GM18511 (cell line): Measurements from ENCODE around the gene MAN2B1.
"Not testable (repeated sequence)": the region's sequence is repeated elsewhere in the genome, so short reads cannot be mapped to it uniquely, and the experiment has no call there.

Experiments
- ATAC-seq: cut with Tn5 transposase; IDR thresholded peaks from one replicate; pipeline ENCODE4 v1.9.1; 2021; ENCODE audit warnings: mild to moderate bottlenecking, moderate library complexity; ENCODE audit not compliant: unreplicated experiment

The MAN2B1 gene

DNA sequence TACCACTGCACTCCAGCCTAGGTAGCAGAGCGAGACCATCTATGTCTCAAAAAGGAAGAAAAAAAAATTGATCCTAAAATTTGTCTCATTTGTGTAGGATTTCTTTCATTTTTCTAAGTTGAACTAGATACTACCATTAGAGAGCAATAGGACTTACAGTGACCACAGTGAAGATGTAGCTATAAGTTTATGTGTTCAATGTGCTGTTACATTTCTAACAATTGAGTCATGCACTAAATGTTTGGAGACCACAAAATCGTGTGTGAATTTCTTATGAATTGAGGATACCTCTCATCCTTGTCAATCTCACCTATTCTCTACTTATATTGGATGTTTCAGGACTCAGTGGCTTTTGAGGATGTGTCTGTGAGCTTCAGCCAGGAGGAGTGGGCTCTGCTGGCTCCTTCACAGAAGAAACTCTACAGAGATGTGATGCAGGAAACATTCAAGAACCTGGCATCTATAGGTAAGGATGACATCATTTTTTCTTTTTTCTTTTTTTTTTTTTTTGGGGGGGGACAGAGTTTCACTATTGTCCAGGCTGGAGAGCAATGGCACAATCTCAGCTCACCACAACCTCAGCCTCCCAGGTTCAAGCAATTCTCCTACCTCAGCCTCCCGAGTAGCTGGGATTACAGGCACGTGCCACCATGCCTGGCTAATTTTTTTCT lies 43.0 kb downstream of the MAN2B1 start:
- ATAC-seq = no peak

DNA sequence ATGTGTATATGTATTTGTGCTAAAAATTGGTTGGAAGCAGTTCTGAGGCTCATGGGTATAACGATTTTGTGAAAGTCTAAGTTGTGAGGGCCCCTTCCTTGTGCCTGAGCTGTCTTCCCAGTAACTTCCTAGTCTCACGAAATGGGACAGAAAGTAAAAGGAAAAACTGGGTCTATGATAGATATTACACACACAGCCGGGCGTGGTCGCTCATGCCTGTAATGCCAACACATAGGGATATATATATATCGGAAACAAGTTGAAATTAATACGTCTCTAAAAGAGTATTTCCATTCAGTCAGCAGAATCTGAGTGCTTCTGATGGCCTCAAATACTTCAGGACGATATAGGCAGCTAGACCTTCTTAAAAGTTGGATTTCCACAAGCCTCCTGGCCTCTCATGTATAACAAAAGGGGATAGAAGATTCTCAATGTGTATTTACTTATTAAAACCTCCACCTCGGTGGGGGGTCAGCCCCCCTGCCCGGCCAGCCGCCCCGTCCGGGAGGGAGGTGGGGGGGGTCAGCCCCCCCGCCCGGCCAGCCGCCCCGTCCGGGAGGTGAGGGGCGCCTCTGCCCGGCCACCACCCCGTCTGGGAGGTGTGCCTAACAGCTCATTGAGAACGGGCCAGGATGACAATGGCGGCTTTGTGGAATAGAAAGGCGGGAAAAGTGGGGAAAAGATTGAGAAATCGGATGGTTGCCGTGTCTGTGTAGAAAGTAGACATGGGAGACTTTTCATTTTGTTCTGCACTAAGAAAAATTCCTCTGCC lies 45.1 kb downstream of the MAN2B1 start:
- ATAC-seq = not testable (repeated sequence)

DNA sequence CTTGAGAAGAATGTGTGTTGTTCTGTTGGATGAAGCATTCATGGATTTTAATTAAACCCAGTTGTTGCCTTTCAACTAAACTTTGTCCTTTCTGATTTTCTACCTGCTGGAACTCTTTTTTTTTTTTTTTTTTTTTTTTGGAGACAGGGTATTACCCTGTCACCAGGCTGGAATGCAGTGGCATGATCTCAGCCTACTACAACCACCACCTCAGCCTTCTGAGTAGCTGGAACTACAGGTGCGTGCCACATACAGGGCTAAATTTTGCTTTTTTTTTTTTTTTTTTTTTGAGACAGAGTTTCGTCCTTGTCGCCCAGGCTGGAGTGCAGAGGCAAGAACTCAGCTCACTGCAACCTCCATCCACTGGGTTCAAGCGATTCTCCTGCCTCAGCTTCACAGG lies 48.9 kb downstream of the MAN2B1 start:
- no peak for ATAC-seq

DNA sequence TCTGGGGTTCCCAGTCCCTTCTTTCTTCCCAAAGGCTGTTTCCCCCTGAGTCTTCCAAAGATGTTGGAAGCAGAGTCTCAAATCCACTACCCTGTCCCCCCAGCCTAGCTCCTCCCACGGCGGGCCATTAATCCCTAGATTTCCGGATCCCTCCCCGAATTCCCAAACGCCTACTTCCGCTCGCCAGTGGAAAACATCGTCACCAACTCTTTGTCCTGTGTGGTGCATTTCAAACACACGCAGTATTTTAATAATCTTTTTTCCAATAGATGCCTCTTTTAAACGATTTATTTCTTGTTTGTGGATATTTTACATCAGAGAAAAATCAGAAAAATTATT lies 55.2 kb downstream of the MAN2B1 start:
- ATAC-seq = no peak

DNA sequence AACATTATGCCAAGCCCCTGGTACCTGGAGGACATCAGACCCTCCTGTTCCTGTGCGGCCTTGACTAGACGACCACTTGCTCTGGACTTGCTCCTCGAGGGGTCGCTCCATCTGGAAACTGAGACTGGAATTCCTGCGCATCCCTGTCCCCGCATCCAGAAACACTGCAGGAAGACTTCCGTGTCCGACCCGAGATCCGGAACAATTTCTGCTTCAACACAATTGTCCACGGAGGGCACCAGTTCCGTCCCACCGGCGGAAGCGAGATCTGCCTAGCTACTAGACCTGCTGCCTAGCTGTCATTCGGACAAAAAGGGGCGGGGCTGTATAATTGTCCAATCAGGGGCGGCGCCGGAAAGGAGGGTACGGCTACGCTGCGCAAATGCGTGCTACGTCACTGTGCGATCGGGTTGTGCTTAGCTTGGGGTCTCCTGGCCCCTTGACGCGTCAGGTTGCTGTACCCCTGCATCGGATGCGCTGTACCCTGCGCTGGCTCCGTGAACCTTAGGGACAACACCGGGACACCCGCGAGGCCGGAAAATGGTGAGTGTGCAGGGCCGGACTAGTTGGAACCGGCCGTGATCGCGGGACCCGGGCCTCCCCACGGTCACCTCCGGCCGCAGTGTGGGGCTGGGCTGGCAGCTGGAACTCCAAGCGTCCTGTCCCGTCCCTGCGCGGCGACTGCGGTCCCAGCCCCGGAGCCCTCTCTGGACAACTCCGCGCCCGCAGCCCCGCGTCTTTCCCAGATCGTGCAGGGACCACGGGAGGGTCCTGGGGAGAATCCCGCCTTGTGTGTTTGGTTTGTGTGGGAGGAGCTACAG lies 55.8 kb downstream of the MAN2B1 start, which contains the start of the genes ZNF490 and ZNF791:
Gene ZNF490 (minus strand): TSS at position 274 of the 821 bp plus-strand sequence. CDS start 133 bp downstream, at position 141.
Gene ZNF791 (plus strand): TSS at position 381 of the 821 bp plus-strand sequence. CDS start 160 bp downstream, at position 541.
- peak; percentile 87 for ATAC-seq

DNA sequence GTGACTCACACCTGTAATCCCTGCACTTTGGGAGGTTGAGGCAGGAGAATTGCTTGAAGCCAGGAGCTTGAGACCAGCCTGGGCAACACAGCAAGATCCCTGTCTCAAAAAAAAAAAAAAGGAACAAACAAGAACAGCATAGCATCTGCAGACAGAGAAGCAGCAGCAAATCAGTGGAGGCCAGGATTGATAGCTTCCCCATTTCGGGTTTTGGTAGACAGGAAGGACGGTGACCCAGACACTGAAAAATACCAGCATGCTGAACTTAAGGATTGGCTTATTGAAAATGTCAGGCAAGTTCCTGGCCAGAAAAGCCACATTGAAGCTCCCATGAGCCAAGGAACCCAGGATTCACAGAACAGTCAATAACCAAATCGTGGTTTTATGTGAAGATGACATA lies 58.9 kb downstream of the MAN2B1 start:
- ATAC-seq = no peak

DNA sequence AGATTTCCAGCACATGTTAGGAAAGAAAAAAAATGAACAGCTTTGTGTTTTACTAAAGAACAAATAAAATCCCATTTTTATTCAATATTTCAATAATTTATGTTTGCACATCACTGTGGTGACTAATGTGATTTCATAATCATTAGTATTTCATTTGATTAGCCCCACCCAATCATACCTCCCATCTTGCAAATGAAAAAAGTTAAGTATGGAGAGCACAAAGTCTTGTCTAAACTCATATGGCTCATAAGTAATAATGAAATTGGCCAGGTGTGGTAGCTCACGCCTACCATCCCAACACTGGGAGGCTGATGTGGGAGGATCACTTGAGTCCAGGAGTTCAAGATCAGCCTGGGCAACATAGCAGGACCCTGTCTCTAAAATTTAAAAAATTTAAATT lies 59.7 kb downstream of the MAN2B1 start:
- ATAC-seq = no peak

DNA sequence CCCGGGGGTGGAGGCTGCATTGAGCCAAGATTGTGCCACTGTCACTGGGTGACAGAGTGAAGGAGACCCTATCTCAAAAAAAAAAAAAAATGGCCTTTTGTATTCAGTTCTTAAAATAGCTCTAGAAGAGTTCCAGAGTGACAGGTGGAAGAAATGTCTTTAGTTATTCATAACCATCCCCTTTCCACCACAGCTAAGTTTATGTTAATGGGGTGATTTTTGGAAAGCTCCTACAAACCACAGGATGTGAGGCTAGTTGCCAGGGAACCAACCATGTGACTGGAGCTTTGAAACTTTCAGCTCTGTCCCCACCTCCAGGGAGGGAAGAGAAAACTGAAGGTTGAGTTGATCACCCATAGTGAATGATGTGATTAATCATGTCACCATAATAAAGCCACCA lies 62.8 kb downstream of the MAN2B1 start:
- ATAC-seq = no peak

DNA sequence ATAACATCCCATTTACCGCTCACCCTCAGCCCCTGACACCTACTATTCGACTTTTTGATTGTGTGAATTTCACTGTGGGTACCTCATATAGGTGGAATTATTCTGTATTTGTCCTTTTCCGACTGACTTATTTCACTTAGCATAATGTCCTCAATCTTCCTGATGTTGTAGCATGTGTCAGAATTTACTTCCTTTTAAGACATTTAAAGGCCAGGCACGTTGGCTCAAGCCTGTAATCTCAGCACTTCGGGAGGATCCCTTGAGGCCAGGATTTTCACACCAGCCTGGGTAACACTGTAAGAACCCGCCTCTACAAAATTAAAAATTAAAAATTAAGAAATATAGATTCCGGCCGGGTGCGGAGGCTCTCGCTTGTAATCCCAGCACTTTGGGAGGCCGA lies 68.9 kb downstream of the MAN2B1 start:
- ATAC-seq = no peak

DNA sequence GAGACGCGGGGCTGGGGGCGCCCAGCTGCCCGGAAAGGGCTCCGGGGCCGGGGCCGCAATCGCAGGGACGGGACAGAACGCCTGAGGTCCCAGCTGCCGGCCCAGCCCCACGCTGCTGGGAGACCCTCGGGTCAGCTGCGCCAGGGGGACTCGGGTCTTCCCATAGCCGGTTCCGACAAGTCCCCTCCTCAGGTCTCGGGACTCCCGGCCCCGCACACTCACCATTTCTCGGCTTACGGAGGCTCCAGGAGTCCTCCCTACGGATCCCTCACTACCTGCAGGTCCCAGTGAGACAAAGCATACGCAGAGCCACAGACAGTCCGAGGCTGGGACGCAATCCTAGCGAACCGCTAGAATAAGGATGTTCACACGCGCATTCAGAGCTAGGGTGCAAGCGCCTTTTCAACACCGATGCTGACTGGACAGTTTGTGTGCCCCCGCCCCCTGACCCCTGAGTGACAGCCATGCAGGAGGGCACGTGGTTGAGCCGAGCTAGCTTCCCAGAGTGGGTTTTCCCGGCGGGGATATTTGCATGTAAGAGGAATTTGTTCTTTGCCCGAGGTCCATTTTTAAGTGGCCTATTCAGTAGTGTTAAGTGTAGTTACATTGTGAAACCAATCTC lies 69.5 kb downstream of the MAN2B1 start:
- no peak for ATAC-seq
